Stomach (tissue), 9 donors: ENCODE data around the gene RPRM. TPM values are rescaled to one million over a fixed set of nuclear protein-coding genes. Genes with fewer than 3 reads are reported as not detected.
"Not testable (repeated sequence)": the region's sequence is repeated elsewhere in the genome, so short reads cannot be mapped to it uniquely, and the experiment has no call there.

Experiments used
- DNase-seq, 2 donors: peaks; one replicate each; pipeline versions ENCODE4 v3.0.0 to v3.0.0-alpha.2; 2013 to 2019
- H3K27ac ChIP-seq, 5 donors: fragments of 200-600 bp in 4 of 5; sonication (generic) in 4 of 5; one replicate each; pipeline ENCODE4 v1.5.1; 2013 to 2019; ENCODE audit warnings: mild to moderate bottlenecking in 1 of 5, moderate library complexity in 1 of 5
- H3K27me3 ChIP-seq, 3 donors: fragments of 200-600 bp; sonication (generic); one replicate each; pipeline ENCODE4 v1.5.1; 2017 to 2019; ENCODE audit warnings: mixed run types in 1 of 3
- H3K36me3 ChIP-seq, 4 donors: fragments of 200-600 bp; sonication (generic); 1 replicate in 3 of 4; 2 replicates in 1 of 4; pipeline ENCODE4 v1.5.1; 2016 to 2019
- H3K4me1 ChIP-seq, 4 donors: fragments of 200-600 bp; sonication (generic); one replicate each; pipeline ENCODE4 v1.5.1; 2016 to 2019
- H3K4me3 ChIP-seq, 4 donors: fragments of 200-600 bp; sonication (generic) in 3 of 4; one replicate each; pipeline ENCODE4 v1.5.1; 2016 to 2019; ENCODE audit warnings: mild to moderate bottlenecking in 1 of 4
- H3K9me3 ChIP-seq, 4 donors: fragments of 200-600 bp; sonication (generic); one replicate each; pipeline ENCODE4 v1.5.1; 2016 to 2019
- CTCF ChIP-seq, 7 experiments: fragments of 450-650 bp in 4 of 7; fragments of 200-600 bp in 3 of 7; sonication (generic) in 3 of 7; IDR thresholded peaks; one replicate each; pipeline ENCODE4 v1.5.1; 2016 to 2019; ENCODE audit warnings: antibody characterized with exemption in 7 of 7, control low read depth in 2 of 7, mild to moderate bottlenecking in 1 of 7
- EP300 ChIP-seq: sonication (generic); formaldehyde crosslinking; IDR thresholded peaks from one replicate; pipeline ENCODE4 v1.6.1; 2017; ENCODE audit warnings: antibody characterized with exemption
- POLR2A ChIP-seq, 4 donors: fragments of 450-650 bp; IDR thresholded peaks; one replicate each; pipeline ENCODE4 v1.6.1; 2016; ENCODE audit warnings: antibody characterized with exemption in 4 of 4, control low read depth in 2 of 4, mild to moderate bottlenecking in 1 of 4, moderate library complexity in 1 of 4
- POLR2AphosphoS5 ChIP-seq, 3 donors: sonication (generic); formaldehyde crosslinking; IDR thresholded peaks; one replicate each; pipeline ENCODE4 v1.6.1; 2016; ENCODE audit warnings: antibody characterized with exemption in 3 of 3
- WGBS, 5 donors: extraction: QIAGEN DNeasy Blood & Tissue Kit in 3 of 5; methylation state at CpG; one replicate each; pipeline versions ENCODE4 v1.1.5 to v1.1.7; 2013 to 2018; 5-methylcytosine and 5-hydroxymethylcytosine counted together
- intact Hi-C: fragments of 100-400 bp; cut with DNase I; formaldehyde crosslinking; loops from one replicate; pipeline ENCODE4 v1.15.1; 2023; ENCODE audit warnings: low total_unique reads
- polyA plus RNA-seq, 3 donors: library from polyadenylated mRNA; stranded (reverse); fragments of 200-250 nt; gene quantifications; one replicate each; pipeline ENCODE4 v1.2.3, GENCODE V29; 2013
- total RNA-seq, 5 donors: library from RNA; depleted of rRNA; stranded (reverse); fragments of >200 nt; gene quantifications; one replicate each; pipeline versions ENCODE4 v1.1.0 to v1.2.3, GENCODE V29; 2014 to 2016
- donor health status: healthy with polysubstance abuse.
- donor health status: Bipolar disorder and iron deficiency.
- donor health status: healthy.

The RPRM gene
- total and polyA plus RNA-seq, 8 donors = 1.0 to 7.8 (median 5.0) TPM; not detected in 3

- WGBS, 5 donors = 75 to 84% (median 76%) methylated on average over 4 of the region's 4 CpGs
- DNase-seq = no peak
- Histone ChIP-seq H3K27ac (no peak overlapping the region), H3K4me1 (no peaks in the 10 kb centered on the region), H3K9me3 (peaks cover 0 to 14% (median 6%) of the 10 kb centered on the region in 4 donors), H3K4me3 (no peak overlapping the region), H3K36me3 (no peaks in the 10 kb centered on the region), H3K27me3 (peaks cover 0 to 4% (median 0%) of the 10 kb centered on the region in 3 donors)
- TF ChIP-seq CTCF (IDR thresholded peaks at IDR 0.05) (no peak), POLR2AphosphoS5 (IDR thresholded peaks at IDR 0.05) (no peak), POLR2A (IDR thresholded peaks at IDR 0.05) (no peak), EP300 (no peak)
- intact Hi-C loops = no loop called here
Measured at GRCh38 chr2:153510996-153511395, 32.4 kb upstream of the RPRM start.

DNA sequence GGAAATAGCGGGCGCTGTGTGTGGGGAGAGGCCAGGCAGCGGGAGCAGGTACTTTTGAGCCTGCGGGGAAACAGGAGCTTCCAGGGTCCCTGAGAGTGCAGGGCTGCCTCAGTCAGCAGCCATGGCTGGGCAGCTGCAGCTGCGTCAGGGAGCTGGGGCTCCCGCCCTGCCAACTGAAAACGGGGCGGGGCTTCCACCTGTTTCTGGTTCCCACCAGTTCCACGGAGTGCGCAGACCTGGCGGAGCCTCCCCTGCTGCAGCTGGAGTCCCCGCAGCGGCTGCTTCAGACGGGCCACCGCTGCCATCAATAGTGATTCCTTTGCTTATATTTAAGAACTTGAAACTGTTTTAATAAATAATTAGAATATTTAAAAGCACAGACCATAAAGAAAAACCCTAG, 30.6 kb upstream of the RPRM start:
- 85 to 92% (median 90%) methylated on average over 15 of the region's 15 CpGs for WGBS, 5 donors
- TF ChIP-seq POLR2AphosphoS5 (IDR thresholded peaks at IDR 0.05) (no peak), CTCF (IDR thresholded peaks at IDR 0.05) (no peak), POLR2A (IDR thresholded peaks at IDR 0.05) (no peak), EP300 (no peak)
- Histone ChIP-seq H3K36me3 (no peaks in the 10 kb centered on the region), H3K27ac (no peak overlapping the region), H3K27me3 (peaks cover 0 to 4% (median 0%) of the 10 kb centered on the region in 3 donors), H3K4me1 (no peaks in the 10 kb centered on the region), H3K9me3 (peaks cover 0 to 14% (median 6%) of the 10 kb centered on the region in 4 donors), H3K4me3 (no peak overlapping the region)
- no peak for DNase-seq
- intact Hi-C loops = no loop called here

DNA sequence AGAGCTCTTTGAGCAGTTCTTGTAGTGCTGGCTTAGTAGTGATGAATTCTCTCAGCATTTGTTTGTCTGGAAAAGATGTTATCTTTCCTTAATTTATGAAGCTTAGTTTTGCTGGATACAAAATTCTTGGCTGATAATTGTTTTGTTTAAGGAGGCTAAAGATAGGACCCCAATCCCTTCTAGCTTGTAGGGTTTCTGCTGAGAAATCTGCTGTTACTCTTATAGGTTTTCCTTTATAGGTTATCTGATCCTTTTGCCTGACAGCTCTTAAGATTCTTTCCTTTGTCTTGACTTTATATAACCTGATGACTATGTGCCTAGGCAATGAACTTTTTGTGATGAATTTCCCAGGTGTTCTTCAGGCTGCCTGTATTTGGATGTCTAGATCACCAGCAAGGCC, 27.9 kb upstream of the RPRM start:
- H3K4me3 ChIP-seq, H3K36me3 ChIP-seq, H3K27me3 ChIP-seq, intact Hi-C loops, H3K4me1 ChIP-seq, H3K27ac ChIP-seq, DNase-seq: not testable (repeated sequence)
- H3K9me3 ChIP-seq = peaks cover 0 to 16% (median 7%) of the 10 kb centered on the region in 4 donors

- H3K9me3 ChIP-seq = peaks cover 0 to 5% (median 0%) of the 10 kb centered on the region in 4 donors
- H3K27me3 ChIP-seq = peaks cover 0 to 12% (median 0%) of the 10 kb centered on the region in 3 donors
- intact Hi-C loops = no loop called here
- DNase-seq = no peak
- H3K27ac ChIP-seq = no peak overlapping the region
- H3K36me3 ChIP-seq = no peaks in the 10 kb centered on the region
- 77 to 94% (median 82%) methylated on average over 5 of the region's 5 CpGs for WGBS, 5 donors
- TF ChIP-seq CTCF (IDR thresholded peaks at IDR 0.05) (no peak), POLR2A (IDR thresholded peaks at IDR 0.05) (no peak), EP300 (no peak), POLR2AphosphoS5 (IDR thresholded peaks at IDR 0.05) (no peak)
- H3K4me3 ChIP-seq = no peak overlapping the region
- H3K4me1 ChIP-seq = no peaks in the 10 kb centered on the region
Measured at GRCh38 chr2:153499439-153499838, 20.9 kb upstream of the RPRM start.

GRCh38 chr2:153497938-153498629, 19.5 kb upstream of the RPRM start:
- H3K27ac ChIP-seq = no peak overlapping the region
- no peak for TF ChIP-seq POLR2AphosphoS5 (IDR thresholded peaks at IDR 0.05)
- no peak for TF ChIP-seq POLR2A (IDR thresholded peaks at IDR 0.05)
- no peak for TF ChIP-seq EP300
- no peak for TF ChIP-seq CTCF (IDR thresholded peaks at IDR 0.05)
- H3K36me3 ChIP-seq = no peaks in the 10 kb centered on the region
- intact Hi-C loops = no loop called here
- DNase-seq = no peak
- peaks cover 0 to 12% (median 0%) of the 10 kb centered on the region in 3 donors for H3K27me3 ChIP-seq
- no peaks in the 10 kb centered on the region for H3K4me1 ChIP-seq
- WGBS, 5 donors = 61 to 77% (median 74%) methylated on average over 10 to 14 of the region's 14 CpGs
- no peaks in the 10 kb centered on the region for H3K9me3 ChIP-seq
- H3K4me3 ChIP-seq = no peak overlapping the region
